ENCODE data around the gene SPACA7. TPM values are rescaled to one million over a fixed set of nuclear protein-coding genes. Genes with fewer than 3 reads are reported as not detected.
A peak's percentile ranks its signal among the peaks of the same experiment; 100 is the strongest.
"Not testable (repeated sequence)": the region's sequence is repeated elsewhere in the genome, so short reads cannot be mapped to it uniquely, and the experiment has no call there.

Gene SPACA7
- total RNA-seq, 1 donor from 2014 or later, result not detected

DNA sequence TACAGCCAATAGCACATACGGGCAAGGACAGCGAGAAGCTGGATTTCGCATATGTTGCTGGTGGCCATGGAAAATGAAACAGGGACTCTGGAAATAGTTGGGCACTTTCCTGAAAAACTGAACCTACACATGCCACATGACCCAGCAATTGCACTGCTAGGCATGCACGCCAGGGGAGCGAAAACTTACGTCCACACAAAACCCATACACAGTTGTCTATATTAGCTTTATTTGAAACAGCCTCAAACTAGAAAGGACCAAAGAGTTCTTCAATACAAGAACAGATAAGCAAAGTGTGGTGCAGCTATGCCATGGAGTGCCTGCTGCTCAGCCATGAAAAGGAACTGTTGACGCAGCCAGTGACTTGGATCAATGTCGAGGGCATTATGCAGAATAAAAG is 7.3 kb upstream of the SPACA7 start:
- Mint-ChIP-seq H3K27ac (ENCODE audit: unreplicated experiment) (no peak overlapping the region), H3K4me3 (ENCODE audit: unreplicated experiment) (no peak overlapping the region), H3K9me3 (ENCODE audit: low read depth) (peaks cover 7% of the 10 kb centered on the region), H3K36me3 (ENCODE audit: low read depth) (peaks cover 1% of the 10 kb centered on the region), H3K27me3 (ENCODE audit: low read depth) (peaks cover 12% of the 10 kb centered on the region), H3K4me1 (ENCODE audit: low read depth) (no peaks in the 10 kb centered on the region)
- no peak for DNase-seq (ENCODE audit: low spot score)
- TF ChIP-seq, protein P1, sequence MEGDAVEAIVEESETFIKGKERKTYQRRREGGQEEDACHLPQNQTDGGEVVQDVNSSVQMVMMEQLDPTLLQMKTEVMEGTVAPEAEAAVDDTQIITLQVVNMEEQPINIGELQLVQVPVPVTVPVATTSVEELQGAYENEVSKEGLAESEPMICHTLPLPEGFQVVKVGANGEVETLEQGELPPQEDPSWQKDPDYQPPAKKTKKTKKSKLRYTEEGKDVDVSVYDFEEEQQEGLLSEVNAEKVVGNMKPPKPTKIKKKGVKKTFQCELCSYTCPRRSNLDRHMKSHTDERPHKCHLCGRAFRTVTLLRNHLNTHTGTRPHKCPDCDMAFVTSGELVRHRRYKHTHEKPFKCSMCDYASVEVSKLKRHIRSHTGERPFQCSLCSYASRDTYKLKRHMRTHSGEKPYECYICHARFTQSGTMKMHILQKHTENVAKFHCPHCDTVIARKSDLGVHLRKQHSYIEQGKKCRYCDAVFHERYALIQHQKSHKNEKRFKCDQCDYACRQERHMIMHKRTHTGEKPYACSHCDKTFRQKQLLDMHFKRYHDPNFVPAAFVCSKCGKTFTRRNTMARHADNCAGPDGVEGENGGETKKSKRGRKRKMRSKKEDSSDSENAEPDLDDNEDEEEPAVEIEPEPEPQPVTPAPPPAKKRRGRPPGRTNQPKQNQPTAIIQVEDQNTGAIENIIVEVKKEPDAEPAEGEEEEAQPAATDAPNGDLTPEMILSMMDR (IDR thresholded peaks at IDR 0.05), result no peak

DNA sequence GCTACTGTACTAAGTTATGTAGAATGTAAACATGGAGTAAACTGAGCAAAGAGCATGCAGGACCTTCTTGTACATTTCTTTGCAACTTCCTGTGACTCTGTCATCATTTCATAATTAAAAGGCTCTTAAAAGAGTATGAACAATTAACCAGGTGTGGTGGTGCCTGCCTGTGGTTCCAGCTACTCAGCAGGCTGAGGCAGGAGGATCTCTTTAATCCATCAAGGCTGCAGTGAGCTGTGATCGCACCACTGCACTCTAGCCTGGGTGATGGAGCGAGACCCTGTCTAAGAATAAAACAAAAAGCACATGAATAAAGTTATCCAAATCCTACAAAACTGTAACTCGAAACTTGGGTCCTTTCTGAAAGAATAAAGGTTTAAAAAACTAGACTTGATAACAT is 5.8 kb upstream of the SPACA7 start:
- Mint-ChIP-seq H3K27ac (ENCODE audit: unreplicated experiment) (no peak overlapping the region), H3K4me3 (ENCODE audit: unreplicated experiment) (no peak overlapping the region), H3K36me3 (ENCODE audit: low read depth) (peaks cover 1% of the 10 kb centered on the region), H3K9me3 (ENCODE audit: low read depth) (peaks cover 7% of the 10 kb centered on the region), H3K4me1 (ENCODE audit: low read depth) (no peaks in the 10 kb centered on the region), H3K27me3 (ENCODE audit: low read depth) (peaks cover 12% of the 10 kb centered on the region)
- TF ChIP-seq, protein P1 (IDR thresholded peaks at IDR 0.05), result no peak
- DNase-seq (ENCODE audit: low spot score), result no peak

- Mint-ChIP-seq H3K27me3 (ENCODE audit: low read depth) (peaks cover 14% of the 10 kb centered on the region), H3K27ac (ENCODE audit: unreplicated experiment) (no peak overlapping the region), H3K4me3 (ENCODE audit: unreplicated experiment) (no peak overlapping the region), H3K4me1 (ENCODE audit: low read depth) (no peaks in the 10 kb centered on the region), H3K9me3 (ENCODE audit: low read depth) (peaks cover 10% of the 10 kb centered on the region), H3K36me3 (ENCODE audit: low read depth) (no peaks in the 10 kb centered on the region)
- TF ChIP-seq, protein P1 (IDR thresholded peaks at IDR 0.05), result no peak
- no peak for DNase-seq (ENCODE audit: low spot score)
Measured at GRCh38 chr13:112374271-112374670, 1.9 kb upstream of the SPACA7 start.

- H3K27me3 Mint-ChIP-seq (ENCODE audit: low read depth), result no peaks in the 10 kb centered on the region
- TF ChIP-seq, protein P1 (IDR thresholded peaks at IDR 0.05), result no peak
- H3K27ac Mint-ChIP-seq (ENCODE audit: unreplicated experiment), result no peak overlapping the region
- no peaks in the 10 kb centered on the region for H3K36me3 Mint-ChIP-seq (ENCODE audit: low read depth)
- H3K9me3 Mint-ChIP-seq (ENCODE audit: low read depth), result peaks cover 4% of the 10 kb centered on the region
- no peaks in the 10 kb centered on the region for H3K4me1 Mint-ChIP-seq (ENCODE audit: low read depth)
- no peak for DNase-seq (ENCODE audit: low spot score)
- no peak overlapping the region for H3K4me3 Mint-ChIP-seq (ENCODE audit: unreplicated experiment)
Measured at GRCh38 chr13:112391746-112392145, 15.6 kb downstream of the SPACA7 start.

- no peak for DNase-seq (ENCODE audit: low spot score)
- Mint-ChIP-seq H3K9me3 (ENCODE audit: low read depth) (peaks cover 4% of the 10 kb centered on the region), H3K4me1 (ENCODE audit: low read depth) (no peaks in the 10 kb centered on the region), H3K4me3 (ENCODE audit: unreplicated experiment) (no peak overlapping the region), H3K27me3 (ENCODE audit: low read depth) (no peaks in the 10 kb centered on the region), H3K27ac (ENCODE audit: unreplicated experiment) (no peak overlapping the region), H3K36me3 (ENCODE audit: low read depth) (no peaks in the 10 kb centered on the region)
- TF ChIP-seq, protein P1 (IDR thresholded peaks at IDR 0.05), result peak; percentile 7
Measured at GRCh38 chr13:112392719-112393118, 16.6 kb downstream of the SPACA7 start.

DNA sequence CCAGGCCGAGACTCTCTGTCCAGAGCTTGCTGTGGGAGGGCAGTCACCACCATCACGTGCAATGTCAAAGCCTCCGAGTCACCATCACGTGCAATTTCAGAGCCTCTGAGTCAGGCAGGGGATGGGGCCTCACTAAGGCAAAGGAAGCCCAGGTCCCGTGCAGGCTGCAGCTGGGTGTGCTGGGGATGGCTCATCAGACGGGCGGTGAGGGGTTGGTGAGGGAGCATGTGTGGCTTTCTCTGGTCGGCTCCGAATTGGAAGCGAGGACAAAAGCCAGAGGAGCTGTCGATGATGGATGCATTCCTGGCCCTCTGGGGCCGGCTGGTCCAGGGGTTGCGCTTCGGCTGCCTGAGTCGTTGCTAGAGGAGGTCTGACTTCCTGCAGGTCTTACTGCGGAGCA is 18.9 kb downstream of the SPACA7 start:
- not testable (repeated sequence) for H3K27ac Mint-ChIP-seq (ENCODE audit: unreplicated experiment); H3K36me3 Mint-ChIP-seq (ENCODE audit: low read depth); H3K27me3 Mint-ChIP-seq (ENCODE audit: low read depth); H3K4me3 Mint-ChIP-seq (ENCODE audit: unreplicated experiment); DNase-seq (ENCODE audit: low spot score); H3K4me1 Mint-ChIP-seq (ENCODE audit: low read depth); H3K9me3 Mint-ChIP-seq (ENCODE audit: low read depth)

DNA sequence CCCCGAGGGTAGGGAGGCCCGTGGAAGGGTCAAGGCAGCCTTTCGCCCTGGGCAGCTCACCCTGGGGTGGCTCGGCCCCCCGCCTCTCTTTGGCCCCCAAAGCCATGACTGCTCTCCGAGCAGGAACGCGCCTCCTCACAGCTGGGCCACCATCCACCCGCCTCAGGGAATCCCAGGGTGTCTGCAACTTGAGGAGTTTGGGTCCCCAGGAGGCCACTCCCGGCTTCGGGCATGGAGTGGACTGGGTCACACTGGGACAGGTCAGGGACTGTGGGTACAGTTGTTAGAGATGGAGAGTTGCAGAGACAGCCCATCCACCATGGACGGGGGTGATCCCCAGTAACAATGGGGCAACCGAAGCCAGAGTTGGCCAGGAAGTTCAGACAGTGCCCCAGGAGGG is 19.8 kb downstream of the SPACA7 start:
- not testable (repeated sequence) for H3K9me3 Mint-ChIP-seq (ENCODE audit: low read depth)

More for the DNA sequence above, 19.8 kb downstream of the SPACA7 start:
- not testable (repeated sequence) for H3K27ac Mint-ChIP-seq (ENCODE audit: unreplicated experiment); H3K4me3 Mint-ChIP-seq (ENCODE audit: unreplicated experiment); DNase-seq (ENCODE audit: low spot score); H3K4me1 Mint-ChIP-seq (ENCODE audit: low read depth); H3K27me3 Mint-ChIP-seq (ENCODE audit: low read depth); H3K36me3 Mint-ChIP-seq (ENCODE audit: low read depth)

Data from chondrocyte (in vitro differentiated cells).